OCI-LY3 (cell line): ENCODE measurements around the gene HOXA4.

ENCODE experiments used
- H2AFZ ChIP-seq: fragments of 200-600, 300-600 bp; shearing (Covaris generic); 2 replicates; pipeline ENCODE4 v1.6.0; 2014; ENCODE audit warnings: antibody characterized with exemption, low read depth, low read length
- H3K27ac ChIP-seq: fragments of 200-600, 300-600 bp; sonication (generic); 2 replicates; pipeline ENCODE4 v1.5.1; 2014; ENCODE audit warnings: mild to moderate bottlenecking, low read length, moderate library complexity, mixed read lengths
- H3K27me3 ChIP-seq: fragments of 200-600, 300-600 bp; sonication (generic); 2 replicates; pipeline ENCODE4 v1.6.1; 2014; ENCODE audit warnings: low read depth, low read length, mixed read lengths
- H3K36me3 ChIP-seq: fragments of 200-600, 300-600 bp; sonication (generic); replicated peaks from 2 replicates; pipeline ENCODE3; 2014; ENCODE audit warnings: low read depth, low read length, mixed read lengths
- H3K4me1 ChIP-seq: fragments of 300-600, 200-600 bp; sonication (generic); 2 replicates; pipeline ENCODE4 v1.6.1; 2014; ENCODE audit warnings: low read length, mixed read lengths
- H3K4me2 ChIP-seq: fragments of 200-600, 300-600 bp; sonication (generic); 2 replicates; pipeline ENCODE4 v1.6.1; 2014; ENCODE audit warnings: low read length, mixed read lengths
- H3K4me3 ChIP-seq: fragments of 300-600, 200-600 bp; sonication (generic); 2 replicates; pipeline ENCODE4 v1.5.1; 2014; ENCODE audit warnings: antibody characterized with exemption, mild to moderate bottlenecking, low read length, moderate library complexity
- H3K79me2 ChIP-seq: fragments of 300-600, 200-600 bp; shearing (Covaris generic); 2 replicates; pipeline ENCODE4 v1.6.1; 2014; ENCODE audit warnings: mild to moderate bottlenecking, low read length, mixed read lengths
- H3K9ac ChIP-seq: fragments of 300-600, 200-600 bp; shearing (Covaris generic); 2 replicates; pipeline ENCODE4 v1.6.0; 2014; ENCODE audit warnings: mild to moderate bottlenecking, low read length, moderate library complexity
- H3K9me3 ChIP-seq: fragments of 200-600, 300-600 bp; shearing (Covaris generic); 2 replicates; pipeline ENCODE4 v1.6.1; 2014; ENCODE audit warnings: low read length, mixed read lengths; ENCODE audit not compliant: insufficient read depth
- H4K20me1 ChIP-seq: fragments of 200-600, 300-600 bp; sonication (generic); 2 replicates; pipeline ENCODE4 v1.6.1; 2016; ENCODE audit warnings: low read length, mixed read lengths; ENCODE audit not compliant: insufficient read depth
- CTCF ChIP-seq: fragments of 200-600, 300-600 bp; sonication (generic); IDR thresholded peaks from 2 replicates; pipeline ENCODE4 v1.5.1; 2014; ENCODE audit warnings: antibody characterized with exemption, low read length, low read depth
- EZH2phosphoT487 ChIP-seq: fragments of 200-600 bp; shearing (Covaris generic); IDR thresholded peaks from 2 replicates; pipeline ENCODE4 v1.6.1; 2018; ENCODE audit warnings: antibody characterized with exemption, mixed run types, low read depth

HOXA4 gene

GRCh38 chr7:27124902-27125689, 5.5 kb downstream of the HOXA4 start:
- no peak overlapping the region for H3K4me2 ChIP-seq
- H3K36me3 ChIP-seq, result no peaks in the 10 kb centered on the region
- no peak overlapping the region for H3K27ac ChIP-seq
- no peak overlapping the region for H3K9ac ChIP-seq
- no peaks in the 10 kb centered on the region for H3K9me3 ChIP-seq
- H2AFZ ChIP-seq, result no peak overlapping the region
- H3K4me3 ChIP-seq, result no peak overlapping the region
- H3K27me3 ChIP-seq, result no peaks in the 10 kb centered on the region; the same call in 1 of the 2 replicates
- no peaks in the 10 kb centered on the region for H3K4me1 ChIP-seq
- no peaks in the 10 kb centered on the region for H4K20me1 ChIP-seq
- H3K79me2 ChIP-seq, result no peaks in the 10 kb centered on the region
- TF ChIP-seq EZH2phosphoT487 (no peak), CTCF (no peak)

- Histone ChIP-seq H3K4me2 (no peak overlapping the region), H3K9ac (no peak overlapping the region), H3K4me3 (no peak overlapping the region), H3K27me3 (no peaks in the 10 kb centered on the region; the same call in 1 of the 2 replicates), H3K36me3 (no peaks in the 10 kb centered on the region), H3K27ac (no peak overlapping the region), H2AFZ (no peak overlapping the region), H3K79me2 (no peaks in the 10 kb centered on the region), H3K4me1 (no peaks in the 10 kb centered on the region), H3K9me3 (no peaks in the 10 kb centered on the region), H4K20me1 (no peaks in the 10 kb centered on the region)
- TF ChIP-seq EZH2phosphoT487 (no peak), CTCF (no peak)
Observed at GRCh38 chr7:27124096-27124901, 6.3 kb downstream of the HOXA4 start.

GRCh38 chr7:27123477-27124053, 7.0 kb downstream of the HOXA4 start:
- no peak overlapping the region for H3K4me2 ChIP-seq
- no peak overlapping the region for H3K9ac ChIP-seq
- H2AFZ ChIP-seq, result no peak overlapping the region
- no peak overlapping the region for H3K4me3 ChIP-seq
- TF ChIP-seq EZH2phosphoT487, result no peak
- no peak for TF ChIP-seq CTCF
- no peaks in the 10 kb centered on the region for H3K36me3 ChIP-seq
- no peaks in the 10 kb centered on the region for H3K9me3 ChIP-seq
- no peak overlapping the region for H3K27ac ChIP-seq
- H3K27me3 ChIP-seq, result no peaks in the 10 kb centered on the region; the same call in 1 of the 2 replicates
- no peaks in the 10 kb centered on the region for H3K79me2 ChIP-seq
- no peaks in the 10 kb centered on the region for H4K20me1 ChIP-seq
- no peaks in the 10 kb centered on the region for H3K4me1 ChIP-seq

- TF ChIP-seq CTCF, result no peak
- no peak for TF ChIP-seq EZH2phosphoT487
- Histone ChIP-seq H3K4me2 (no peak overlapping the region), H3K27me3 (no peaks in the 10 kb centered on the region; the same call in 1 of the 2 replicates), H4K20me1 (no peaks in the 10 kb centered on the region), H3K79me2 (no peaks in the 10 kb centered on the region), H3K36me3 (no peaks in the 10 kb centered on the region), H3K4me1 (no peaks in the 10 kb centered on the region), H3K4me3 (no peak overlapping the region), H3K27ac (no peak overlapping the region), H2AFZ (no peak overlapping the region), H3K9ac (no peak overlapping the region), H3K9me3 (no peaks in the 10 kb centered on the region)
Observed at GRCh38 chr7:27123007-27123476, 7.5 kb downstream of the HOXA4 start.
